HG03520 (cell line): ENCODE data around the gene WWC1.
"Not testable (repeated sequence)": the region's sequence is repeated elsewhere in the genome, so short reads cannot be mapped to it uniquely, and the experiment has no call there.

ENCODE experiments used
- ATAC-seq: cut with Tn5 transposase; IDR thresholded peaks from one replicate; pipeline ENCODE4 v1.9.1; 2021; ENCODE audit warnings: mild to moderate bottlenecking, moderate library complexity; ENCODE audit not compliant: unreplicated experiment

Gene WWC1

GRCh38 chr5:168328814-168329213, 37.4 kb downstream of the WWC1 start:
- ATAC-seq: peak; percentile 66

- ATAC-seq: no peak
Measured at GRCh38 chr5:168329302-168329701, 37.9 kb downstream of the WWC1 start.

- no peak for ATAC-seq
Measured at GRCh38 chr5:168332042-168332441, 40.6 kb downstream of the WWC1 start.

GRCh38 chr5:168334280-168334679, 42.8 kb downstream of the WWC1 start:
- ATAC-seq: no peak

GRCh38 chr5:168334695-168335094, 43.2 kb downstream of the WWC1 start:
- ATAC-seq: no peak

- no peak for ATAC-seq
Measured at GRCh38 chr5:168337361-168337760, 45.9 kb downstream of the WWC1 start.

- no peak for ATAC-seq
Measured at GRCh38 chr5:168339109-168339771, 47.8 kb downstream of the WWC1 start.

- ATAC-seq: not testable (repeated sequence)
Measured at GRCh38 chr5:168339772-168340140, 48.3 kb downstream of the WWC1 start.

- ATAC-seq: no peak
Measured at GRCh38 chr5:168340487-168340886, 49.0 kb downstream of the WWC1 start.

GRCh38 chr5:168341178-168341577, 49.7 kb downstream of the WWC1 start:
- ATAC-seq: no peak

- ATAC-seq: no peak
Measured at GRCh38 chr5:168342151-168342825, 50.8 kb downstream of the WWC1 start.

GRCh38 chr5:168342985-168343384, 51.5 kb downstream of the WWC1 start:
- ATAC-seq: no peak

- ATAC-seq: no peak
Measured at GRCh38 chr5:168346417-168346816, 55.0 kb downstream of the WWC1 start.

- peak; percentile 66 for ATAC-seq
Measured at GRCh38 chr5:168347368-168348083, 56.1 kb downstream of the WWC1 start.

- ATAC-seq: no peak
Measured at GRCh38 chr5:168348084-168348414, 56.6 kb downstream of the WWC1 start.

- ATAC-seq: no peak
Measured at GRCh38 chr5:168350315-168350714, 58.9 kb downstream of the WWC1 start.

GRCh38 chr5:168353216-168353957, 61.9 kb downstream of the WWC1 start:
- ATAC-seq: no peak

- no peak for ATAC-seq
Measured at GRCh38 chr5:168354397-168354796, 63.0 kb downstream of the WWC1 start.

GRCh38 chr5:168356171-168356570, 64.7 kb downstream of the WWC1 start:
- ATAC-seq: no peak

GRCh38 chr5:168356592-168356991, 65.1 kb downstream of the WWC1 start:
- no peak for ATAC-seq

- no peak for ATAC-seq
Measured at GRCh38 chr5:168357876-168358275, 66.4 kb downstream of the WWC1 start.
